HepG2 (cell line): Measurements from ENCODE around the gene ITGB2. TPM values are rescaled to one million over a fixed set of nuclear protein-coding genes. Genes with fewer than 3 reads are reported as not detected.

Experiments used
- ATF7 ChIP-seq, 2 experiments: fragments of 450-650 bp in 1 of 2; sonication (generic) in 1 of 2; formaldehyde crosslinking in 1 of 2; IDR thresholded peaks; 2 replicates each; pipeline versions ENCODE4 v1.4.0 to v1.6.1; 2016 to 2020; ENCODE audit warnings: antibody characterized with exemption in 1 of 2, mild to moderate bottlenecking in 1 of 2, missing genetic modification reagents in 1 of 2
- CHD2 ChIP-seq: IDR thresholded peaks from 2 replicates; pipeline ENCODE4 v1.6.1; 2011; ENCODE audit warnings: low read depth, low read length, improper control_type of control experiment
- ESRRA ChIP-seq: sonication (generic); formaldehyde crosslinking; IDR thresholded peaks from 2 replicates; pipeline ENCODE4 v1.5.1; 2020; ENCODE audit warnings: mild to moderate bottlenecking, low read depth, missing genetic modification reagents
- HOXA3 ChIP-seq: sonication (generic); formaldehyde crosslinking; IDR thresholded peaks from 2 replicates; pipeline ENCODE4 v1.5.0; 2020; ENCODE audit warnings: missing genetic modification reagents
- NCOA2 ChIP-seq: sonication (generic); formaldehyde crosslinking; IDR thresholded peaks from 2 replicates; pipeline ENCODE4 v1.8.0; 2022; ENCODE audit warnings: inconsistent platforms
- NCOR1 ChIP-seq: fragments of 200-600 bp; sonication (generic); IDR thresholded peaks from 2 replicates; pipeline ENCODE4 v1.7.0; 2017; ENCODE audit warnings: antibody characterized with exemption, low read length, borderline replicate concordance
- NFIB ChIP-seq: sonication (generic); formaldehyde crosslinking; IDR thresholded peaks from 2 replicates; pipeline ENCODE4 v1.9.0; 2021; ENCODE audit warnings: missing genetic modification reagents, mild to moderate bottlenecking, borderline replicate concordance
- NFRKB ChIP-seq: fragments of 450-650 bp; IDR thresholded peaks from 2 replicates; pipeline ENCODE4 v1.6.1; 2017
- RFXAP ChIP-seq: sonication (generic); formaldehyde crosslinking; IDR thresholded peaks from 2 replicates; pipeline ENCODE4 v1.4.0; 2020; ENCODE audit warnings: missing genetic modification reagents, borderline replicate concordance
- TBL1XR1 ChIP-seq: fragments of 150-350 bp; IDR thresholded peaks from 2 replicates; pipeline ENCODE4 v1.6.1; 2014; ENCODE audit warnings: borderline replicate concordance, low read length; ENCODE audit not compliant: partially characterized antibody
- TEAD3 ChIP-seq: optimal IDR thresholded peaks from 2 replicates; pipeline ENCODE3; 2016; ENCODE audit warnings: borderline replicate concordance
- ZNF24 ChIP-seq: fragments of 450-650 bp; IDR thresholded peaks from 2 replicates; pipeline ENCODE4 v1.6.1; 2017; ENCODE audit warnings: antibody characterized with exemption, mild to moderate bottlenecking
- ZNF430 ChIP-seq: sonication (generic); formaldehyde crosslinking; IDR thresholded peaks from 2 replicates; pipeline ENCODE4 v1.9.0; 2021; ENCODE audit warnings: mild to moderate bottlenecking, missing genetic modification reagents
- ZNF510 ChIP-seq: sonication (generic); formaldehyde crosslinking; IDR thresholded peaks from 2 replicates; pipeline ENCODE4 v1.4.0; 2020; ENCODE audit warnings: low read depth, mild to moderate bottlenecking, missing genetic modification reagents
- ZNF816 ChIP-seq: sonication (generic); formaldehyde crosslinking; IDR thresholded peaks from 2 replicates; pipeline ENCODE4 v1.8.0; 2022; ENCODE audit warnings: missing genetic modification reagents, mild to moderate bottlenecking, borderline replicate concordance
- ZNF83 ChIP-seq: sonication (generic); formaldehyde crosslinking; IDR thresholded peaks from 2 replicates; pipeline ENCODE4 v1.4.0; 2020; ENCODE audit warnings: missing genetic modification reagents, mild to moderate bottlenecking, borderline replicate concordance
- ZSCAN22 ChIP-seq: sonication (generic); formaldehyde crosslinking; IDR thresholded peaks from 2 replicates; pipeline ENCODE4 v1.4.0; 2020; ENCODE audit warnings: mild to moderate bottlenecking, missing genetic modification reagents
- ZSCAN29 ChIP-seq: sonication (generic); formaldehyde crosslinking; conservative IDR thresholded peaks from 2 replicates; pipeline ENCODE4 v1.4.0; 2020; ENCODE audit warnings: mild to moderate bottlenecking, missing genetic modification reagents
- polyA plus RNA-seq, 8 experiments: library from polyadenylated mRNA; depleted of rRNA in 3 of 8; stranded (reverse) in 7 of 8; unstranded in 1 of 8; fragments of >200 nt; fragmentation: Illumina TruSeq in 4 of 8; extraction: Trizol in 4 of 8; gene quantifications; 2 replicates each; pipeline versions ENCODE4 v1.2.1 to v1.2.3, GENCODE V29; 2011 to 2016; ENCODE audit warnings: low read depth in 4 of 8, missing spikeins in 1 of 8, mixed read lengths in 1 of 8; ENCODE audit not compliant: insufficient read depth in 1 of 8
- total RNA-seq, 5 experiments: library from RNA; depleted of rRNA; stranded (reverse); fragments of >200 nt; fragmentation: Illumina TruSeq; extraction: Trizol; gene quantifications; 2 replicates each; pipeline ENCODE4 v1.2.3, GENCODE V29; 2016; ENCODE audit warnings: low read depth in 1 of 5
- TF ChIP-seq, protein P1 (sequence below): sonication (generic); formaldehyde crosslinking; conservative IDR thresholded peaks from 2 replicates; pipeline ENCODE4 v1.4.0; 2020; ENCODE audit warnings: missing genetic modification reagents
- TF ChIP-seq, protein P2 (sequence below): sonication (generic); formaldehyde crosslinking; IDR thresholded peaks from 2 replicates; pipeline ENCODE4 v1.4.0; 2020; ENCODE audit warnings: missing genetic modification reagents
- TF ChIP-seq, protein P3 (sequence below): sonication (generic); formaldehyde crosslinking; IDR thresholded peaks from 2 replicates; pipeline ENCODE4 v1.5.0; 2020; ENCODE audit warnings: missing genetic modification reagents
- TF ChIP-seq, protein P4 (sequence below): sonication (generic); formaldehyde crosslinking; IDR thresholded peaks from 2 replicates; pipeline ENCODE4 v1.5.0; 2020; ENCODE audit warnings: missing genetic modification reagents, mild to moderate bottlenecking, borderline replicate concordance

Gene ITGB2
- total and polyA plus RNA-seq, 2 of the 13 experiments (the other 11 are each of a cell fraction or from before 2014, with no cell fraction given), result 4.2 to 18.0 TPM

DNA sequence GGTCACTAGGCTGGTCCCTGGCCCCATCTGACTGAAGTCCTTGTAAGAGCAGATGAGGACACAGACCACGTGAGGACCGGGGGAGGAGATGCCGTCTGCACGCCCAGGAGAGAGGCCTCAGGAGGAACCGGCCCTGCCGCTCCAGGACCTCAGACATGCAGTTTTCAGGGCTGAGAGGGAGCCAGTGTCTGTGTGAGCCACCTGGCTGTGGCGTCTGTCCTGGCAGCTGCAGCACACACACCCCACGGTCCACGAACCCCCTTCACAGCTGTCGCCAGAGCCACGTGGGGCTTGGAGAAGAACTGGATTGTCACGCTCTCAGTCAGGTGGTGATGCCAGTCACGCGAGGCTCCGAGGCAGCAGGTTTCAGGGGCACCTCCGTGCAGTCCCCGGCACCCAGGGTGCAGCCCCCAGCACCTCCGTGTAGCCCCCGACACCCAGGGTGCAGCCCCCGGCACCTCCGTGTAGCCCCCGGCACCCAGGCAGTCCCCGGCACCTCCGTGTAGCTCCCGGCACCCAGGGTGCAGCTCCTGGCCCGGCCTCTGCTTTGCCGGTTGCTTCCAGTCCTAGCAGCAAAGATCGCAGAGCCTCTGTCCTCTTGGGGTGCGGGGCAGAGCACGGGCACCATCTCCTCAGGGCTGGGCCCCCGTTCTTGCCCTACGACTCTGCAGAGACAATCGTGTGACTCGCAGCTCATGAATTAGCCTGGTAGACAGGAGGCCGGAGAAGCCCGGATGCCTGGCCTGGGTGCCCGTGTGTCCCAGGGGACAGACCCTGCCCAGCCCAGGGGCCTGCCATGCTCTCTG is 83.8 kb downstream of the ITGB2 start (continued):
- TF ChIP-seq ZNF24 (no peak), ZNF510 (no peak), RFXAP (CRISPR knock-in tag) (no peak), NCOA2 (CRISPR knock-in tag) (no peak), ESRRA (CRISPR knock-in tag) (no peak), NFIB (CRISPR knock-in tag) (no peak), ZNF83 (no peak), CHD2 (no peak), ZSCAN22 (CRISPR knock-in tag) (no peak), ZNF430 (CRISPR knock-in tag) (no peak), NFRKB (no peak), HOXA3 (peak; percentile 48), TBL1XR1 (no peak), ZSCAN29 (CRISPR knock-in tag) (no peak), TEAD3 (CRISPR knock-in tag) (no peak), ZNF816 (CRISPR knock-in tag) (no peak), NCOR1 (no peak), ATF7 (IDR thresholded peaks at IDR 0.05) (no peak), ATF7 (CRISPR knock-in tag; IDR thresholded peaks at IDR 0.05) (no peak)
- TF ChIP-seq, protein P1, sequence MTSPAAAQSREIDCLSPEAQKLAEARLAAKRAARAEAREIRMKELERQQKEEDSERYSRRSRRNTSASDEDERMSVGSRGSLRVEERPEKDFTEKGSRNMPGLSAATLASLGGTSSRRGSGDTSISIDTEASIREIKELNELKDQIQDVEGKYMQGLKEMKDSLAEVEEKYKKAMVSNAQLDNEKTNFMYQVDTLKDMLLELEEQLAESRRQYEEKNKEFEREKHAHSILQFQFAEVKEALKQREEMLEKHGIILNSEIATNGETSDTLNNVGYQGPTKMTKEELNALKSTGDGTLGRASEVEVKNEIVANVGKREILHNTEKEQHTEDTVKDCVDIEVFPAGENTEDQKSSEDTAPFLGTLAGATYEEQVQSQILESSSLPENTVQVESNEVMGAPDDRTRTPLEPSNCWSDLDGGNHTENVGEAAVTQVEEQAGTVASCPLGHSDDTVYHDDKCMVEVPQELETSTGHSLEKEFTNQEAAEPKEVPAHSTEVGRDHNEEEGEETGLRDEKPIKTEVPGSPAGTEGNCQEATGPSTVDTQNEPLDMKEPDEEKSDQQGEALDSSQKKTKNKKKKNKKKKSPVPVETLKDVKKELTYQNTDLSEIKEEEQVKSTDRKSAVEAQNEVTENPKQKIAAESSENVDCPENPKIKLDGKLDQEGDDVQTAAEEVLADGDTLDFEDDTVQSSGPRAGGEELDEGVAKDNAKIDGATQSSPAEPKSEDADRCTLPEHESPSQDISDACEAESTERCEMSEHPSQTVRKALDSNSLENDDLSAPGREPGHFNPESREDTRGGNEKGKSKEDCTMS, result no peak
- TF ChIP-seq, protein P2, sequence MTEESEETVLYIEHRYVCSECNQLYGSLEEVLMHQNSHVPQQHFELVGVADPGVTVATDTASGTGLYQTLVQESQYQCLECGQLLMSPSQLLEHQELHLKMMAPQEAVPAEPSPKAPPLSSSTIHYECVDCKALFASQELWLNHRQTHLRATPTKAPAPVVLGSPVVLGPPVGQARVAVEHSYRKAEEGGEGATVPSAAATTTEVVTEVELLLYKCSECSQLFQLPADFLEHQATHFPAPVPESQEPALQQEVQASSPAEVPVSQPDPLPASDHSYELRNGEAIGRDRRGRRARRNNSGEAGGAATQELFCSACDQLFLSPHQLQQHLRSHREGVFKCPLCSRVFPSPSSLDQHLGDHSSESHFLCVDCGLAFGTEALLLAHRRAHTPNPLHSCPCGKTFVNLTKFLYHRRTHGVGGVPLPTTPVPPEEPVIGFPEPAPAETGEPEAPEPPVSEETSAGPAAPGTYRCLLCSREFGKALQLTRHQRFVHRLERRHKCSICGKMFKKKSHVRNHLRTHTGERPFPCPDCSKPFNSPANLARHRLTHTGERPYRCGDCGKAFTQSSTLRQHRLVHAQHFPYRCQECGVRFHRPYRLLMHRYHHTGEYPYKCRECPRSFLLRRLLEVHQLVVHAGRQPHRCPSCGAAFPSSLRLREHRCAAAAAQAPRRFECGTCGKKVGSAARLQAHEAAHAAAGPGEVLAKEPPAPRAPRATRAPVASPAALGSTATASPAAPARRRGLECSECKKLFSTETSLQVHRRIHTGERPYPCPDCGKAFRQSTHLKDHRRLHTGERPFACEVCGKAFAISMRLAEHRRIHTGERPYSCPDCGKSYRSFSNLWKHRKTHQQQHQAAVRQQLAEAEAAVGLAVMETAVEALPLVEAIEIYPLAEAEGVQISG (CRISPR knock-in tag), result peak; percentile 30; the same call in 1 of the 2 replicates
- TF ChIP-seq, protein P3, sequence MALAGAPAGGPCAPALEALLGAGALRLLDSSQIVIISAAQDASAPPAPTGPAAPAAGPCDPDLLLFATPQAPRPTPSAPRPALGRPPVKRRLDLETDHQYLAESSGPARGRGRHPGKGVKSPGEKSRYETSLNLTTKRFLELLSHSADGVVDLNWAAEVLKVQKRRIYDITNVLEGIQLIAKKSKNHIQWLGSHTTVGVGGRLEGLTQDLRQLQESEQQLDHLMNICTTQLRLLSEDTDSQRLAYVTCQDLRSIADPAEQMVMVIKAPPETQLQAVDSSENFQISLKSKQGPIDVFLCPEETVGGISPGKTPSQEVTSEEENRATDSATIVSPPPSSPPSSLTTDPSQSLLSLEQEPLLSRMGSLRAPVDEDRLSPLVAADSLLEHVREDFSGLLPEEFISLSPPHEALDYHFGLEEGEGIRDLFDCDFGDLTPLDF (CRISPR knock-in tag), result no peak
- TF ChIP-seq, protein P4, sequence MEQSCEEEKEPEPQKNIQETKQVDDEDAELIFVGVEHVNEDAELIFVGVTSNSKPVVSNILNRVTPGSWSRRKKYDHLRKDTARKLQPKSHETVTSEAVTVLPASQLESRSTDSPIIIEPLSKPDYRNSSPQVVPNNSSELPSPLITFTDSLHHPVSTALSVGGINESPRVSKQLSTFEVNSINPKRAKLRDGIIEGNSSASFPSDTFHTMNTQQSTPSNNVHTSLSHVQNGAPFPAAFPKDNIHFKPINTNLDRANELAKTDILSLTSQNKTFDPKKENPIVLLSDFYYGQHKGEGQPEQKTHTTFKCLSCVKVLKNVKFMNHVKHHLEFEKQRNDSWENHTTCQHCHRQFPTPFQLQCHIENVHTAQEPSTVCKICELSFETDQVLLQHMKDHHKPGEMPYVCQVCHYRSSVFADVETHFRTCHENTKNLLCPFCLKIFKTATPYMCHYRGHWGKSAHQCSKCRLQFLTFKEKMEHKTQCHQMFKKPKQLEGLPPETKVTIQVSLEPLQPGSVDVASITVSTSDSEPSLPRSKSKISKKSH (CRISPR knock-in tag), result 0 out of 2 replicates have a peak, but pooled peaks have one; percentile 17
